SU-DHL-6 (cell line): ENCODE data around the gene KRT10.

ENCODE experiments used
- CTCF ChIP-seq: fragments of 200-600 bp; sonication (generic); IDR thresholded peaks from one replicate; pipeline ENCODE4 v1.5.1; 2017; ENCODE audit warnings: antibody characterized with exemption, mild to moderate bottlenecking, low read length, moderate library complexity; ENCODE audit not compliant: insufficient read depth, poor library complexity, severe bottlenecking
- EZH2phosphoT487 ChIP-seq: fragments of 200-600 bp; sonication (generic), shearing (Covaris generic); conservative IDR thresholded peaks from 2 replicates; pipeline ENCODE4 v1.6.1; 2018; ENCODE audit warnings: mild to moderate bottlenecking, antibody characterized with exemption, low read length, moderate library complexity, mixed read lengths

DNA sequence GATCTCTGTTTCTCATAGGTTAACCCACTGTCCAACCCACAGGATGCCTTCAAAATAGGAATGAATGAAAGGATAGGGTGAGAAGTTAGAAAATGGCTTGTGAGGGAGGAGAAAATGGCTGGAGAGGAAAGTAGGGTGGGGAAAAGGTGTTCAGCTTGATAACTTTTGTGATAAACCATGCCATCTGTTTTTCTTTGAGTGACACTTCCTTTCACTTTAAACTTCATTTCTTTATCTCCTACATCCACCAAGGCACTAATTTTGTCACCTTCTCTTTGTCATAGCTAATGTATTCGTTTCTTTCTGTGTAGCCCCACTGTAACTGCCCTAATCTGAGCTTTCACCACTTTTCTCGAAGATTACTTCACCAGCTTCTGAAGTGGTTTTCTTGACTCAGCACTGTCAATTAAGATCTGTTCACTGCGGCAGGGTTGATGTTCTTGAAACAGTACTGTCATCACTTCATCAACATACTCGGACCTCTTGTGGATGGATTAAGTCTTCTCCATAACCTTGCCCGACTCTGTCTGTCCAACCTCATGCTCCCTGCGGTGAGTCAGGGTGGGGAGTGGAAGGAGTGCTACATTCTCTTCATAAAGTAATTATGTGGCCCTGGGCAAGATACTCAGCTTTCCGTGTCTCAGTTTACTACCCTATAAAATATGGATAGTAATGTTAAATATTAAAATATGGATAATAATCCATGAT, 5.5 kb upstream of the KRT10 start:
- TF ChIP-seq CTCF = no peak
- no peak for TF ChIP-seq EZH2phosphoT487
